ENCODE data around the gene KRT36. TPM values are rescaled to one million over a fixed set of nuclear protein-coding genes. Genes with fewer than 3 reads are reported as not detected.

The KRT36 gene
- total RNA-seq, 4 donors from 2014 or later = not detected

- no peak for DNase-seq
- in situ Hi-C loops (cut with MboI; ENCODE audit: low pct_ligation_motif_present in 1 of 4, low pct_unique_long_range_greater_than_20kb in 1 of 4, low sequenced_read_pairs in 3 of 4) = loop anchor here in 1 of 4 donors (25.0 kb wide), 1 partner anchor 623 kb away; no protein-coding TSS in a partner anchor
- TF ChIP-seq POLR2A (IDR thresholded peaks at IDR 0.05) (no peak), CTCF (IDR thresholded peaks at IDR 0.05) (no peak), POLR2AphosphoS5 (IDR thresholded peaks at IDR 0.05) (no peak), EP300 (IDR thresholded peaks at IDR 0.05; ENCODE audit: low read depth) (no peak)
Observed at GRCh38 chr17:41534899-41535546, 45.3 kb upstream of the KRT36 start.

GRCh38 chr17:41533613-41534012, 43.9 kb upstream of the KRT36 start:
- DNase-seq = no peak
- H3K27ac ChIP-seq = no peak overlapping the region

More at GRCh38 chr17:41534899-41535546, 45.3 kb upstream of the KRT36 start:
- Histone ChIP-seq H3K27ac (no peak overlapping the region), H3K4me1 (peaks cover 0 to 7% (median 6%) of the 10 kb centered on the region in 4 donors), H3K36me3 (no peaks in the 10 kb centered on the region), H3K9me3 (no peaks in the 10 kb centered on the region), H3K27me3 (peaks cover 7% of the 10 kb centered on the region), H3K4me3 (no peak overlapping the region)
- intact Hi-C loops (cut with DNase I; ENCODE audit: low total_unique reads) = no loop called here
- WGBS, 2 donors (ENCODE audit: low coverage in 1 of 2) = 58 to 69% methylated on average over 3 to 7 of the region's 7 CpGs

GRCh38 chr17:41532947-41533570, 43.3 kb upstream of the KRT36 start:
- WGBS, 2 donors (ENCODE audit: low coverage in 1 of 2) = 63 to 74% methylated on average over 3 to 9 of the region's 9 CpGs
- Histone ChIP-seq H3K4me1 (peaks cover 0 to 24% (median 13%) of the 10 kb centered on the region in 4 donors), H3K27me3 (peaks cover 25% of the 10 kb centered on the region), H3K27ac (no peak overlapping the region), H3K4me3 (no peak overlapping the region), H3K36me3 (no peaks in the 10 kb centered on the region), H3K9me3 (no peaks in the 10 kb centered on the region)
- no peak for DNase-seq
- TF ChIP-seq POLR2A (IDR thresholded peaks at IDR 0.05) (no peak), EP300 (IDR thresholded peaks at IDR 0.05; ENCODE audit: low read depth) (no peak), POLR2AphosphoS5 (IDR thresholded peaks at IDR 0.05) (no peak), CTCF (IDR thresholded peaks at IDR 0.05) (no peak)
- in situ Hi-C loops (cut with MboI; ENCODE audit: low pct_ligation_motif_present in 1 of 4, low pct_unique_long_range_greater_than_20kb in 1 of 4, low sequenced_read_pairs in 3 of 4) (loop anchor here in 1 of 4 donors (25.0 kb wide), 1 partner anchor 621 kb away; no protein-coding TSS in a partner anchor), intact Hi-C loops (cut with DNase I; ENCODE audit: low total_unique reads) (no loop called here)

More at GRCh38 chr17:41533613-41534012, 43.9 kb upstream of the KRT36 start:
- Histone ChIP-seq H3K9me3 (no peaks in the 10 kb centered on the region), H3K27me3 (peaks cover 19% of the 10 kb centered on the region), H3K4me3 (no peak overlapping the region), H3K4me1 (peaks cover 0 to 19% (median 11%) of the 10 kb centered on the region in 4 donors), H3K36me3 (no peaks in the 10 kb centered on the region)
- intact Hi-C loops (cut with DNase I; ENCODE audit: low total_unique reads) (no loop called here), in situ Hi-C loops (cut with MboI; ENCODE audit: low pct_ligation_motif_present in 1 of 4, low pct_unique_long_range_greater_than_20kb in 1 of 4, low sequenced_read_pairs in 3 of 4) (loop anchor here in 1 of 4 donors (25.0 kb wide), 1 partner anchor 621 kb away; no protein-coding TSS in a partner anchor)
- no peak for TF ChIP-seq POLR2AphosphoS5 (IDR thresholded peaks at IDR 0.05)
- TF ChIP-seq EP300 (IDR thresholded peaks at IDR 0.05; ENCODE audit: low read depth) = no peak
- TF ChIP-seq POLR2A (IDR thresholded peaks at IDR 0.05) = no peak
- TF ChIP-seq CTCF (IDR thresholded peaks at IDR 0.05) = no peak
- WGBS, 2 donors (ENCODE audit: low coverage in 1 of 2) = 79 to 82% methylated on average over 5 to 7 of the region's 7 CpGs

- in situ Hi-C loops (cut with MboI; ENCODE audit: low pct_ligation_motif_present in 1 of 4, low pct_unique_long_range_greater_than_20kb in 1 of 4, low sequenced_read_pairs in 3 of 4) (loop anchor here in 1 of 4 donors (25.0 kb wide), 1 partner anchor 620 kb away; no protein-coding TSS in a partner anchor), intact Hi-C loops (cut with DNase I; ENCODE audit: low total_unique reads) (no loop called here)
- Histone ChIP-seq H3K4me1 (peaks cover 0 to 28% (median 15%) of the 10 kb centered on the region in 4 donors), H3K27me3 (peaks cover 35% of the 10 kb centered on the region), H3K9me3 (no peaks in the 10 kb centered on the region), H3K36me3 (no peaks in the 10 kb centered on the region), H3K4me3 (no peak overlapping the region), H3K27ac (no peak overlapping the region)
- 68% methylated on average over 1 of the region's 1 CpG; no CpG with 5 or more reads in 1 of the 2 donors for WGBS, 2 donors (ENCODE audit: low coverage in 1 of 2)
- TF ChIP-seq CTCF (IDR thresholded peaks at IDR 0.05) (no peak), EP300 (IDR thresholded peaks at IDR 0.05; ENCODE audit: low read depth) (no peak), POLR2AphosphoS5 (IDR thresholded peaks at IDR 0.05) (no peak), POLR2A (IDR thresholded peaks at IDR 0.05) (no peak)
- DNase-seq = no peak
Observed at GRCh38 chr17:41531993-41532392, 42.3 kb upstream of the KRT36 start.

Data from transverse colon (tissue), 4 donors.